ENCODE measurements around the gene LRP8.

DNA sequence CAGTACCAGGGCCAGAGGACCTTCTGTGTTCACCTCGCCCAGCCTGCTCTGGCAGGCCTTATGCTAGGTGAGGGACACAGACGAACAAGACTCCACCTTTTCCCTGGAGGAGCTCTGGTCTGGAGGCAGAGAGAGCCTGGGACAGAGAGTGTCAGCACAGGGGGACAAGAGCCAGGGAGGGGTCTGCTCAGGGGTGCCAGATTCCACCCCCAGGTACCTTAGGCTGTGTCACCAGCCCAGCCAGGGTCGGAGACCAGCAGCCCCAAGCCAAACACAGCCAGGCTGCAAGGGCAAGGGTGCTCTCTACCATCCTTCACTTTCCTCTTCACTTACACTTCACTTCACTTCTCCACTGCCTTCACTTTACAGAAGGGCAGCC lies 4.3 kb upstream of the LRP8 start:
- TF ChIP-seq, protein P1, sequence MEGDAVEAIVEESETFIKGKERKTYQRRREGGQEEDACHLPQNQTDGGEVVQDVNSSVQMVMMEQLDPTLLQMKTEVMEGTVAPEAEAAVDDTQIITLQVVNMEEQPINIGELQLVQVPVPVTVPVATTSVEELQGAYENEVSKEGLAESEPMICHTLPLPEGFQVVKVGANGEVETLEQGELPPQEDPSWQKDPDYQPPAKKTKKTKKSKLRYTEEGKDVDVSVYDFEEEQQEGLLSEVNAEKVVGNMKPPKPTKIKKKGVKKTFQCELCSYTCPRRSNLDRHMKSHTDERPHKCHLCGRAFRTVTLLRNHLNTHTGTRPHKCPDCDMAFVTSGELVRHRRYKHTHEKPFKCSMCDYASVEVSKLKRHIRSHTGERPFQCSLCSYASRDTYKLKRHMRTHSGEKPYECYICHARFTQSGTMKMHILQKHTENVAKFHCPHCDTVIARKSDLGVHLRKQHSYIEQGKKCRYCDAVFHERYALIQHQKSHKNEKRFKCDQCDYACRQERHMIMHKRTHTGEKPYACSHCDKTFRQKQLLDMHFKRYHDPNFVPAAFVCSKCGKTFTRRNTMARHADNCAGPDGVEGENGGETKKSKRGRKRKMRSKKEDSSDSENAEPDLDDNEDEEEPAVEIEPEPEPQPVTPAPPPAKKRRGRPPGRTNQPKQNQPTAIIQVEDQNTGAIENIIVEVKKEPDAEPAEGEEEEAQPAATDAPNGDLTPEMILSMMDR (conservative IDR thresholded peaks at IDR 0.05; ENCODE audit: low read depth, low read length) = no peak
- TF ChIP-seq POLR2A (IDR thresholded peaks at IDR 0.05; ENCODE audit: low read depth, low read length) (no peak), FOS (IDR thresholded peaks at IDR 0.05; ENCODE audit: low read depth, low read length) (no peak), MAFK (IDR thresholded peaks at IDR 0.05; ENCODE audit: low read depth, low read length) (no peak)

Measured in IMR-90 (cell line).